Fibroblast of lung (primary cell): Measurements from ENCODE around the gene LRSAM1. TPM values are rescaled to one million over a fixed set of nuclear protein-coding genes. Genes with fewer than 3 reads are reported as not detected.

ENCODE experiments used
- DNase-seq, 2 donors: peaks; one replicate each; pipeline versions ENCODE4 v3.0.0 to v3.0.0-alpha.2; 2010; ENCODE audit warnings: low read depth in 2 of 2
- H2AFZ ChIP-seq: 2 replicates; pipeline ENCODE4 v1.5.1; 2012; ENCODE audit warnings: low read length, control low read depth, inconsistent platforms
- H3K27ac ChIP-seq: 2 replicates; pipeline ENCODE4 v1.5.1; 2011; ENCODE audit warnings: low read length, control low read depth; ENCODE audit not compliant: insufficient read depth
- H3K27me3 ChIP-seq: 2 replicates; pipeline ENCODE4 v1.5.1; 2011; ENCODE audit warnings: mild to moderate bottlenecking, low read length; ENCODE audit not compliant: control insufficient read depth, insufficient read depth
- H3K36me3 ChIP-seq: 2 replicates; pipeline ENCODE4 v1.5.1; 2011; ENCODE audit warnings: low read length; ENCODE audit not compliant: control insufficient read depth, insufficient read depth
- H3K4me1 ChIP-seq: 2 replicates; pipeline ENCODE4 v1.5.1; 2011; ENCODE audit warnings: low read length; ENCODE audit not compliant: control insufficient read depth, insufficient read depth; ENCODE audit errors: extremely low read depth
- H3K4me2 ChIP-seq: 2 replicates; pipeline ENCODE4 v1.5.1; 2011; ENCODE audit warnings: low read length, control low read depth; ENCODE audit not compliant: insufficient read depth; ENCODE audit errors: extremely low read depth
- H3K4me3 ChIP-seq, 4 experiments: fragments of 200-600 bp in 1 of 4; sonication (generic) in 1 of 4; replicated peaks in 1 of 4; 2 replicates each; pipeline ENCODE4 v1.5.1; 2011 to 2016; ENCODE audit warnings: low read length in 4 of 4, low read depth in 3 of 4, mild to moderate bottlenecking in 3 of 4, control low read depth in 2 of 4, inconsistent platforms in 1 of 4, mixed read lengths in 1 of 4; ENCODE audit not compliant: insufficient read depth in 1 of 4; ENCODE audit errors: control extremely low read depth in 1 of 4
- H3K79me2 ChIP-seq: 2 replicates; pipeline ENCODE4 v1.5.1; 2012; ENCODE audit warnings: mild to moderate bottlenecking, low read length, inconsistent platforms; ENCODE audit not compliant: control insufficient read depth, insufficient read depth
- H3K9ac ChIP-seq: 2 replicates; pipeline ENCODE4 v1.5.1; 2011; ENCODE audit warnings: mild to moderate bottlenecking, low read length, control low read depth; ENCODE audit not compliant: insufficient read depth
- H3K9me3 ChIP-seq: 2 replicates; pipeline ENCODE4 v1.5.1; 2012; ENCODE audit warnings: low read depth, low read length; ENCODE audit not compliant: control insufficient read depth, insufficient read depth
- H4K20me1 ChIP-seq: 2 replicates; pipeline ENCODE4 v1.5.1; 2011; ENCODE audit warnings: low read length; ENCODE audit not compliant: control insufficient read depth, insufficient read depth; ENCODE audit errors: extremely low read depth
- CTCF ChIP-seq, 2 donors: IDR thresholded peaks in 1 of 2; conservative IDR thresholded peaks in 1 of 2; 1 replicate in 1 of 2; 2 replicates in 1 of 2; pipeline ENCODE4 v1.5.1; 2011 to 2012; ENCODE audit warnings: low read length in 2 of 2, control low read depth in 1 of 2, inconsistent platforms in 1 of 2, low read depth in 1 of 2, mild to moderate bottlenecking in 1 of 2
- EZH2 ChIP-seq: IDR thresholded peaks from 2 replicates; pipeline ENCODE4 v1.5.1; 2012; ENCODE audit warnings: low read length, control low read depth, mild to moderate bottlenecking; ENCODE audit errors: missing control alignments
- polyA minus RNA-seq: library from RNA; depleted of rRNA, polyadenylated mRNA; stranded (reverse); fragments of >200 nt; gene quantifications from 2 replicates; pipeline ENCODE4 v1.2.3, GENCODE V29; 2011; ENCODE audit warnings: low replicate concordance
- polyA plus RNA-seq, 2 donors: library from polyadenylated mRNA; depleted of rRNA in 1 of 2; stranded (reverse) in 1 of 2; unstranded in 1 of 2; fragments of >200 nt; gene quantifications; 2 replicates each; pipeline ENCODE4 v1.2.1, GENCODE V29; 2011 to 2012; ENCODE audit warnings: missing spikeins in 1 of 2
- total RNA-seq: library from RNA; depleted of rRNA; stranded (reverse); fragments of >200 nt; gene quantifications from 2 replicates; pipeline ENCODE4 v1.2.1, GENCODE V29; 2014

The LRSAM1 gene
- total RNA-seq (10.0 and 18.0 TPM in 2 replicates), polyA plus RNA-seq (6.8 and 8.6 TPM in 2 replicates), polyA minus RNA-seq (11.9 and 12.2 TPM in 2 replicates)
- 9.2 and 11.3 TPM in 2 replicates for polyA plus RNA-seq (2012)

GRCh38 chr9:127450830-127451607 is at the start of gene LRSAM1, which contains the start of gene RPL12:
LRSAM1 (plus strand) TSS chr9:127451510; CDS start chr9:127454528, 3,018 bp downstream.
RPL12 (minus strand) TSS chr9:127451406; CDS start chr9:127451317, 89 bp downstream.
- Histone ChIP-seq H3K36me3 (peaks cover 31% of the 10 kb centered on the region), H3K9ac (peak within 1 kb of the TSS; percentile 92), H3K79me2 (peaks cover 32% of the 10 kb centered on the region), H3K27me3 (no peaks in the 10 kb centered on the region), H3K9me3 (no peaks in the 10 kb centered on the region), H3K4me1 (peaks cover 2% of the 10 kb centered on the region), H4K20me1 (peaks cover 3% of the 10 kb centered on the region), H3K4me3 (peak within 1 kb of the TSS; percentile 62 to 94 (median 92)), H3K4me2 (peak within 1 kb of the TSS; percentile 99), H2AFZ (peak within 1 kb of the TSS; percentile 80), H3K27ac (peak within 1 kb of the TSS; percentile 92)
- peak; percentile 86 to 97 for DNase-seq
- TF ChIP-seq EZH2 (no peak), CTCF (conservative IDR thresholded peaks at IDR 0.05 in 1 of 2, IDR thresholded peaks at IDR 0.05 in 1 of 2; ENCODE audit: low read depth in 1 of 2, low read length in 2 of 2) (peak in 1 of 2 donors; percentile 2)

GRCh38 chr9:127402401-127403090 is 48.8 kb upstream of the LRSAM1 start:
- H3K4me1 ChIP-seq: no peaks in the 10 kb centered on the region

More at GRCh38 chr9:127402401-127403090, 48.8 kb upstream of the LRSAM1 start:
- Histone ChIP-seq H3K4me2 (no peak overlapping the region), H3K27me3 (no peaks in the 10 kb centered on the region), H3K9me3 (no peaks in the 10 kb centered on the region), H3K36me3 (peaks cover 2% of the 10 kb centered on the region), H2AFZ (no peak overlapping the region), H3K4me3 (no peak overlapping the region), H3K79me2 (peaks cover 1% of the 10 kb centered on the region), H4K20me1 (no peaks in the 10 kb centered on the region), H3K9ac (no peak overlapping the region), H3K27ac (no peak overlapping the region)
- no peak for TF ChIP-seq EZH2
- no peak for TF ChIP-seq CTCF (conservative IDR thresholded peaks at IDR 0.05 in 1 of 2, IDR thresholded peaks at IDR 0.05 in 1 of 2; ENCODE audit: low read depth in 1 of 2, low read length in 2 of 2)
- DNase-seq: no peak
